HepG2 (cell line): ENCODE measurements around the gene PXMP2. TPM values are rescaled to one million over a fixed set of nuclear protein-coding genes. Genes with fewer than 3 reads are reported as not detected.

Source experiments
- ATAC-seq: fragments of 200-7000 bp; cut with Tn5 transposase; 3 replicates; pipeline ENCODE4 v1.9.1; 2020; ENCODE audit warnings: mild to moderate bottlenecking, moderate library complexity
- BruUV-seq: library from RNA; stranded (reverse); fragments of 400-500 nt; replicated peaks from 2 replicates; lab custom pipeline; 2021; lab: Mats Ljungman, UMichigan
- CTCF ChIA-PET: fragments of 300-600 bp; formaldehyde crosslinking; extraction: SDS; loops from one replicate; lab custom pipeline; 2021; ENCODE audit warnings: low total read pairs, inconsistent platforms, low intra/inter-chr PET ratio; lab: Yijun Ruan, JAX
- POLR2A ChIA-PET: fragments of 350-600 bp; sonication (Branson Sonifier 250); formaldehyde crosslinking; loops from one replicate; lab custom pipeline; 2020; ENCODE audit warnings: antibody characterized with exemption, inconsistent platforms; lab: Yijun Ruan, JAX
- DNase-seq: peaks from one replicate; pipeline ENCODE4 v3.0.0-alpha.2; 2015; ENCODE audit warnings: low spot score
- FAIRE-seq: peaks from 3 replicates; lab custom pipeline; 2011; peaks lifted over from hg19 to GRCh38; lab: Jason Lieb, UNC
- H2AFZ ChIP-seq: one replicate; pipeline ENCODE4 v1.6.1; 2011; ENCODE audit warnings: low read length, inconsistent platforms
- H3K27ac ChIP-seq: fragments of 300-600 bp; 3 replicates; pipeline ENCODE4 v1.8.0; 2011; ENCODE audit warnings: mixed run types, mild to moderate bottlenecking, mixed read lengths, low read length, inconsistent platforms; ENCODE audit not compliant: insufficient read depth; ENCODE audit errors: extremely low read length
- H3K27me3 ChIP-seq, 2 experiments: fragments of 200-600 bp in 1 of 2; 2 replicates in 1 of 2; 3 replicates in 1 of 2; pipeline versions ENCODE4 v1.6.0 to v1.8.0; 2011; ENCODE audit warnings: low read length in 2 of 2, mild to moderate bottlenecking in 2 of 2, moderate library complexity in 2 of 2, inconsistent platforms in 1 of 2; ENCODE audit not compliant: insufficient read depth in 2 of 2, control insufficient read depth in 1 of 2
- H3K36me3 ChIP-seq, 2 experiments: fragments of 200-600 bp in 1 of 2; replicated peaks in 1 of 2; 2 replicates in 1 of 2; 3 replicates in 1 of 2; pipeline versions ENCODE4 v1.5.1 to v1.8.0; 2011; ENCODE audit warnings: low read length in 2 of 2, inconsistent platforms in 1 of 2; ENCODE audit not compliant: insufficient read depth in 2 of 2, control insufficient read depth in 1 of 2
- H3K4me1 ChIP-seq: 2 replicates; pipeline ENCODE4 v1.5.1; 2012; ENCODE audit warnings: low read length, inconsistent platforms; ENCODE audit not compliant: insufficient read depth
- H3K4me2 ChIP-seq: 2 replicates; pipeline ENCODE4 v1.6.0; 2011; ENCODE audit warnings: low read depth, low read length, inconsistent platforms
- H3K4me3 ChIP-seq, 3 experiments: fragments of 200-600 bp in 1 of 3; sonication (generic), shearing (Covaris generic) in 1 of 3; replicated peaks in 1 of 3; 2 replicates each; pipeline ENCODE4 v1.5.1; 2011 to 2016; ENCODE audit warnings: low read length in 3 of 3, inconsistent platforms in 2 of 3, low read depth in 2 of 3, mild to moderate bottlenecking in 2 of 3, control low read depth in 1 of 3, mixed read lengths in 1 of 3; ENCODE audit not compliant: insufficient read depth in 1 of 3
- H3K79me2 ChIP-seq: one replicate; pipeline ENCODE4 v1.6.1; 2011; ENCODE audit warnings: low read length, inconsistent platforms; ENCODE audit not compliant: insufficient read depth
- H3K9ac ChIP-seq: 2 replicates; pipeline ENCODE4 v1.6.0; 2011; ENCODE audit warnings: mild to moderate bottlenecking, low read depth, low read length, inconsistent platforms; ENCODE audit not compliant: insufficient read depth
- H3K9me3 ChIP-seq: 2 replicates; pipeline ENCODE4 v1.5.1; 2012; ENCODE audit warnings: mild to moderate bottlenecking, low read length
- H4K20me1 ChIP-seq: 2 replicates; pipeline ENCODE4 v1.6.0; 2011; ENCODE audit warnings: inconsistent platforms, mild to moderate bottlenecking, low read length, moderate library complexity; ENCODE audit not compliant: insufficient read depth
- AGO1 ChIP-seq: fragments of 200-400 bp; formaldehyde crosslinking; IDR thresholded peaks from 2 replicates; pipeline ENCODE4 v1.6.1; 2017; ENCODE audit warnings: mild to moderate bottlenecking, low read depth, low read length, moderate library complexity; ENCODE audit not compliant: poor library complexity, severe bottlenecking
- KMT2B ChIP-seq: IDR thresholded peaks from 2 replicates; pipeline ENCODE4 v1.6.1; 2016; ENCODE audit warnings: missing genetic modification reagents, missing compliant biosample characterization
- ZMYM3 ChIP-seq: sonication (generic); formaldehyde crosslinking; IDR thresholded peaks from 2 replicates; pipeline ENCODE4 v1.5.1; 2020; ENCODE audit warnings: mild to moderate bottlenecking, missing genetic modification reagents
- ZNF337 ChIP-seq: sonication (generic); formaldehyde crosslinking; IDR thresholded peaks from 2 replicates; pipeline ENCODE4 v1.5.1; 2020; ENCODE audit warnings: missing genetic modification reagents, low read depth, mild to moderate bottlenecking, borderline replicate concordance
- ZNF75D ChIP-seq: sonication (generic); formaldehyde crosslinking; IDR thresholded peaks from 2 replicates; pipeline ENCODE4 v1.8.1; 2023; ENCODE audit warnings: missing genetic modification reagents, mild to moderate bottlenecking, borderline replicate concordance
- WGBS: methylation state at CpG from one replicate; pipeline ENCODE4 v1.1.6; 2017; ENCODE audit warnings: low lambda C conversion rate; 5-methylcytosine and 5-hydroxymethylcytosine counted together
- in situ Hi-C: cut with HindIII; loops from 2 replicates; pipeline ENCODE4 v1.10.0; 2017; ENCODE audit warnings: low pct_unique_long_range_greater_than_20kb; ENCODE audit not compliant: extremely low pct_ligation_motif_present
- intact Hi-C: fragments of 100-400 bp; cut with micrococcal nuclease; formaldehyde crosslinking; loops from one replicate; pipeline ENCODE4 v1.10.0; 2022; ENCODE audit not compliant: unreplicated experiment
- polyA plus RNA-seq, 8 experiments: library from polyadenylated mRNA; depleted of rRNA in 3 of 8; stranded (reverse) in 7 of 8; unstranded in 1 of 8; fragments of >200 nt; fragmentation: Illumina TruSeq in 4 of 8; extraction: Trizol in 4 of 8; gene quantifications; 2 replicates each; pipeline versions ENCODE4 v1.2.1 to v1.2.3, GENCODE V29; 2011 to 2016; ENCODE audit warnings: low read depth in 4 of 8, missing spikeins in 1 of 8, mixed read lengths in 1 of 8; ENCODE audit not compliant: insufficient read depth in 1 of 8
- total RNA-seq, 5 experiments: library from RNA; depleted of rRNA; stranded (reverse); fragments of >200 nt; fragmentation: Illumina TruSeq; extraction: Trizol; gene quantifications; 2 replicates each; pipeline ENCODE4 v1.2.3, GENCODE V29; 2016; ENCODE audit warnings: low read depth in 1 of 5
- TF ChIP-seq, protein P1 (sequence below): sonication (generic); formaldehyde crosslinking; conservative IDR thresholded peaks from 2 replicates; pipeline ENCODE4 v1.8.1; 2023; ENCODE audit warnings: missing genetic modification reagents
- TF ChIP-seq, protein P2 (sequence below): sonication (generic); formaldehyde crosslinking; IDR thresholded peaks from 2 replicates; pipeline ENCODE4 v1.4.0; 2020; ENCODE audit warnings: mild to moderate bottlenecking, missing genetic modification reagents, borderline replicate concordance
- TF ChIP-seq, protein P3 (sequence below): sonication (generic); formaldehyde crosslinking; IDR thresholded peaks from 2 replicates; pipeline ENCODE4 v1.4.0; 2020; ENCODE audit warnings: mild to moderate bottlenecking, missing genetic modification reagents
- TF ChIP-seq, protein P4 (sequence below): IDR thresholded peaks from 2 replicates; pipeline ENCODE4 v1.6.1; 2016; ENCODE audit warnings: missing genetic modification reagents, missing compliant biosample characterization

Gene PXMP2
- total and polyA plus RNA-seq, 2 of the 13 experiments (the other 11 are each of a cell fraction or from before 2014, with no cell fraction given), result 25.5 to 42.9 TPM

DNA sequence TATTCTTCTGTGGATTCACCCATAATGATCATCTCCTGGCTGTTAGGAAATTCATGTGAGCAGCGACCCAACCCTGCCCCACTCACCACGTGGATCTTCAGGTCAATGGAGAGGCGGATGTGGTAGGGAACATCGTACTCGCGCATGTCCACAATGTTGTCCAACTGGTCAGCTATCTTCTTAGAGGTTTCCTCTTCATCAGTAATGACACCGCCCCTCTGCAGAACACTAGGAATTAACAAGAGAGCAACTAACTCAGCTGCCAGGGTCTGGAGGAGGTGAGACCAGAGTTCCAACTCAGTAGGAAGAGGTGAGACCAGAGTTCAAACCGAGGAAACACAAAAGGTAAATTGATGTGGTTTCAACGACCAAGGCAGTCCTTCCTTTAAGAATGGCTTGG, 9.9 kb upstream of the PXMP2 start:
- Histone ChIP-seq H3K27ac (no peak overlapping the region), H3K79me2 (peaks cover 28% of the 10 kb centered on the region), H3K27me3 (no peaks in the 10 kb centered on the region), H4K20me1 (no peaks in the 10 kb centered on the region), H3K4me1 (no peaks in the 10 kb centered on the region), H3K36me3 (peaks cover 17 to 66% of the 10 kb centered on the region in 2 experiments), H3K4me3 (no peak overlapping the region), H3K9me3 (no peaks in the 10 kb centered on the region), H2AFZ (no peak overlapping the region), H3K9ac (no peak overlapping the region), H3K4me2 (no peak overlapping the region)
- ChIA-PET CTCF (no interaction called here), POLR2A (no interaction called here)
- TF ChIP-seq AGO1 (no peak), KMT2B (CRISPR knock-in tag) (no peak), ZMYM3 (CRISPR knock-in tag) (no peak), ZNF75D (no peak), ZNF337 (CRISPR knock-in tag) (no peak)
- TF ChIP-seq, protein P1, sequence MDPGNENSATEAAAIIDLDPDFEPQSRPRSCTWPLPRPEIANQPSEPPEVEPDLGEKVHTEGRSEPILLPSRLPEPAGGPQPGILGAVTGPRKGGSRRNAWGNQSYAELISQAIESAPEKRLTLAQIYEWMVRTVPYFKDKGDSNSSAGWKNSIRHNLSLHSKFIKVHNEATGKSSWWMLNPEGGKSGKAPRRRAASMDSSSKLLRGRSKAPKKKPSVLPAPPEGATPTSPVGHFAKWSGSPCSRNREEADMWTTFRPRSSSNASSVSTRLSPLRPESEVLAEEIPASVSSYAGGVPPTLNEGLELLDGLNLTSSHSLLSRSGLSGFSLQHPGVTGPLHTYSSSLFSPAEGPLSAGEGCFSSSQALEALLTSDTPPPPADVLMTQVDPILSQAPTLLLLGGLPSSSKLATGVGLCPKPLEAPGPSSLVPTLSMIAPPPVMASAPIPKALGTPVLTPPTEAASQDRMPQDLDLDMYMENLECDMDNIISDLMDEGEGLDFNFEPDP (CRISPR knock-in tag), result no peak
- TF ChIP-seq, protein P2, sequence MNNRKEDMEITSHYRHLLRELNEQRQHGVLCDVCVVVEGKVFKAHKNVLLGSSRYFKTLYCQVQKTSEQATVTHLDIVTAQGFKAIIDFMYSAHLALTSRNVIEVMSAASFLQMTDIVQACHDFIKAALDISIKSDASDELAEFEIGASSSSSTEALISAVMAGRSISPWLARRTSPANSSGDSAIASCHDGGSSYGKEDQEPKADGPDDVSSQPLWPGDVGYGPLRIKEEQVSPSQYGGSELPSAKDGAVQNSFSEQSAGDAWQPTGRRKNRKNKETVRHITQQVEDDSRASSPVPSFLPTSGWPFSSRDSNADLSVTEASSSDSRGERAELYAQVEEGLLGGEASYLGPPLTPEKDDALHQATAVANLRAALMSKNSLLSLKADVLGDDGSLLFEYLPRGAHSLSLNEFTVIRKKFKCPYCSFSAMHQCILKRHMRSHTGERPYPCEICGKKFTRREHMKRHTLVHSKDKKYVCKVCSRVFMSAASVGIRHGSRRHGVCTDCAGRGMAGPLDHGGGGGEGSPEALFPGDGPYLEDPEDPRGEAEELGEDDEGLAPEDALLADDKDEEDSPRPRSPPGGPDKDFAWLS (CRISPR knock-in tag), result no peak
- TF ChIP-seq, protein P3, sequence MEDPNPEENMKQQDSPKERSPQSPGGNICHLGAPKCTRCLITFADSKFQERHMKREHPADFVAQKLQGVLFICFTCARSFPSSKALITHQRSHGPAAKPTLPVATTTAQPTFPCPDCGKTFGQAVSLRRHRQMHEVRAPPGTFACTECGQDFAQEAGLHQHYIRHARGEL (CRISPR knock-in tag), result no peak
- TF ChIP-seq, protein P4, sequence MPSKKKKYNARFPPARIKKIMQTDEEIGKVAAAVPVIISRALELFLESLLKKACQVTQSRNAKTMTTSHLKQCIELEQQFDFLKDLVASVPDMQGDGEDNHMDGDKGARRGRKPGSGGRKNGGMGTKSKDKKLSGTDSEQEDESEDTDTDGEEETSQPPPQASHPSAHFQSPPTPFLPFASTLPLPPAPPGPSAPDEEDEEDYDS (CRISPR knock-in tag), result no peak
- in situ Hi-C loops (no loop called here), intact Hi-C loops (no loop called here)
- 94% methylated on average over 9 of the region's 9 CpGs for WGBS
- no peak for FAIRE-seq
- no peak for ATAC-seq
- no TSS peak for BruUV-seq
- no peak for DNase-seq
